ENCODE results near the gene ETV6.

The ETV6 gene

GRCh38 chr12:11695321-11695720 lies 45.8 kb downstream of the ETV6 start:
- no peak for DNase-seq (ENCODE audit: low read depth)

GRCh38 chr12:11696084-11696483 lies 46.6 kb downstream of the ETV6 start:
- no peak for DNase-seq (ENCODE audit: low read depth)

- DNase-seq (ENCODE audit: low read depth), result no peak
Observed at GRCh38 chr12:11697131-11697530, 47.7 kb downstream of the ETV6 start.

GRCh38 chr12:11697670-11698387 lies 48.4 kb downstream of the ETV6 start:
- DNase-seq (ENCODE audit: low read depth), result no peak

GRCh38 chr12:11698729-11699128 lies 49.3 kb downstream of the ETV6 start:
- DNase-seq (ENCODE audit: low read depth), result no peak

- DNase-seq (ENCODE audit: low read depth), result no peak
Observed at GRCh38 chr12:11701433-11701832, 52.0 kb downstream of the ETV6 start.

GRCh38 chr12:11702959-11703358 lies 53.5 kb downstream of the ETV6 start:
- no peak for DNase-seq (ENCODE audit: low read depth)

GRCh38 chr12:11703378-11703777 lies 53.9 kb downstream of the ETV6 start:
- DNase-seq (ENCODE audit: low read depth), result no peak

- DNase-seq (ENCODE audit: low read depth), result no peak
Observed at GRCh38 chr12:11704089-11704488, 54.6 kb downstream of the ETV6 start.

- DNase-seq (ENCODE audit: low read depth), result no peak
Observed at GRCh38 chr12:11705010-11705409, 55.5 kb downstream of the ETV6 start.

- no peak for DNase-seq (ENCODE audit: low read depth)
Observed at GRCh38 chr12:11706509-11707379, 57.3 kb downstream of the ETV6 start.

GRCh38 chr12:11707535-11707934 lies 58.1 kb downstream of the ETV6 start:
- no peak for DNase-seq (ENCODE audit: low read depth)

- DNase-seq (ENCODE audit: low read depth), result no peak
Observed at GRCh38 chr12:11709513-11709912, 60.0 kb downstream of the ETV6 start.

GRCh38 chr12:11710431-11710830 lies 61.0 kb downstream of the ETV6 start:
- no peak for DNase-seq (ENCODE audit: low read depth)

- DNase-seq (ENCODE audit: low read depth), result no peak
Observed at GRCh38 chr12:11710906-11711305, 61.4 kb downstream of the ETV6 start.

GRCh38 chr12:11711651-11712327 lies 62.3 kb downstream of the ETV6 start:
- no peak for DNase-seq (ENCODE audit: low read depth)

GRCh38 chr12:11712491-11712890 lies 63.0 kb downstream of the ETV6 start:
- no peak for DNase-seq (ENCODE audit: low read depth)

- no peak for DNase-seq (ENCODE audit: low read depth)
Observed at GRCh38 chr12:11713202-11713601, 63.7 kb downstream of the ETV6 start.

- DNase-seq (ENCODE audit: low read depth), result no peak
Observed at GRCh38 chr12:11714626-11715025, 65.2 kb downstream of the ETV6 start.

GRCh38 chr12:11715621-11716020 lies 66.1 kb downstream of the ETV6 start:
- DNase-seq (ENCODE audit: low read depth), result no peak

GRCh38 chr12:11716794-11717518 lies 67.5 kb downstream of the ETV6 start:
- DNase-seq (ENCODE audit: low read depth), result no peak

GRCh38 chr12:11717519-11717961 lies 68.1 kb downstream of the ETV6 start:
- no peak for DNase-seq (ENCODE audit: low read depth)
